H1 (cell line): ENCODE data around the gene FGF2. TPM values are rescaled to one million over a fixed set of nuclear protein-coding genes. Genes with fewer than 3 reads are reported as not detected.

Source experiments
- CTCF ChIA-PET: fragments of 300-600 bp; sonication (Branson Sonifier 250); formaldehyde crosslinking; loops from one replicate; lab custom pipeline; 2021; ENCODE audit not compliant: partially characterized antibody; lab: Charles Lee
- POLR2A ChIA-PET: fragments of 300-600 bp; sonication (Branson Sonifier 250); formaldehyde crosslinking; loops from one replicate; lab custom pipeline; 2021; ENCODE audit warnings: inconsistent platforms; ENCODE audit not compliant: partially characterized antibody; lab: Charles Lee
- DNase-seq, 2 experiments: peaks; one replicate each; pipeline versions ENCODE4 v3.0.0 to v3.0.0-alpha.2; 2010 to 2022; ENCODE audit warnings: low spot score in 2 of 2, low read depth in 1 of 2, mixed read lengths in 1 of 2
- FAIRE-seq: peaks from 2 replicates; lab custom pipeline; 2011; peaks lifted over from hg19 to GRCh38; lab: Jason Lieb, UNC
- H2AFZ ChIP-seq: 2 replicates; pipeline ENCODE4 v1.8.1; 2012; ENCODE audit warnings: low read length, inconsistent platforms
- H2AK5ac ChIP-seq: 2 replicates; pipeline ENCODE4 v1.6.1; 2013; ENCODE audit warnings: low read depth, low read length
- H2BK120ac ChIP-seq: replicated peaks from 2 replicates; pipeline ENCODE3; 2013; ENCODE audit warnings: low read depth, low read length, inconsistent platforms
- H2BK12ac ChIP-seq: 2 replicates; pipeline ENCODE4 v1.6.1; 2013; ENCODE audit warnings: low read depth, low read length
- H2BK15ac ChIP-seq: 2 replicates; pipeline ENCODE4 v1.6.1; 2013; ENCODE audit warnings: low read length
- H2BK20ac ChIP-seq: 2 replicates; pipeline ENCODE4 v1.6.1; 2013; ENCODE audit warnings: low read length
- H2BK5ac ChIP-seq: 2 replicates; pipeline ENCODE4 v1.6.1; 2013; ENCODE audit warnings: low read depth, low read length
- H3K14ac ChIP-seq: 2 replicates; pipeline ENCODE4 v1.6.1; 2013; ENCODE audit warnings: inconsistent platforms; ENCODE audit not compliant: insufficient read length
- H3K18ac ChIP-seq: 2 replicates; pipeline ENCODE4 v1.6.1; 2013; ENCODE audit warnings: low read length; ENCODE audit errors: extremely low read depth
- H3K23ac ChIP-seq: 2 replicates; pipeline ENCODE4 v1.6.1; 2013; ENCODE audit warnings: inconsistent platforms; ENCODE audit not compliant: insufficient read length
- H3K23me2 ChIP-seq: 2 replicates; pipeline ENCODE4 v1.6.1; 2013; ENCODE audit warnings: low read depth, low read length
- H3K27ac ChIP-seq: 2 replicates; pipeline ENCODE4 v1.6.1; 2011; ENCODE audit warnings: low read depth, low read length, inconsistent platforms
- H3K27me3 ChIP-seq, 4 experiments: replicated peaks in 1 of 4; 1 replicate in 1 of 4; 2 replicates in 3 of 4; pipeline versions ENCODE4 v1.6.1 to v1.8.1; 2011 to 2013; ENCODE audit warnings: low read length in 3 of 4, mild to moderate bottlenecking in 3 of 4, inconsistent platforms in 2 of 4, mixed read lengths in 2 of 4, moderate library complexity in 1 of 4; ENCODE audit not compliant: control insufficient read depth in 3 of 4, insufficient read depth in 3 of 4; ENCODE audit errors: extremely low read depth in 1 of 4
- H3K36me3 ChIP-seq, 4 experiments: 2 replicates each; pipeline versions ENCODE4 v1.6.1 to v1.8.1; 2011 to 2013; ENCODE audit warnings: mild to moderate bottlenecking in 4 of 4, low read length in 3 of 4, moderate library complexity in 2 of 4, control low read depth in 1 of 4, inconsistent platforms in 1 of 4; ENCODE audit not compliant: insufficient read depth in 4 of 4, control insufficient read depth in 2 of 4
- H3K4ac ChIP-seq: replicated peaks from 2 replicates; pipeline ENCODE3; 2013; ENCODE audit warnings: low read length, low read depth, mixed read lengths, inconsistent platforms; ENCODE audit not compliant: insufficient read length
- H3K4me1 ChIP-seq, 4 experiments: replicated peaks in 1 of 4; 1 replicate in 1 of 4; 2 replicates in 3 of 4; pipeline versions ENCODE4 v1.6.1 to v1.8.1; 2011 to 2013; ENCODE audit warnings: low read length in 3 of 4, inconsistent platforms in 2 of 4, mixed read lengths in 1 of 4; ENCODE audit not compliant: insufficient read depth in 4 of 4, control insufficient read depth in 3 of 4
- H3K4me2 ChIP-seq, 2 experiments: 2 replicates each; pipeline versions ENCODE4 v1.6.1 to v1.8.1; 2011 to 2013; ENCODE audit warnings: low read depth in 2 of 2, low read length in 2 of 2, control low read depth in 1 of 2, inconsistent platforms in 1 of 2, mild to moderate bottlenecking in 1 of 2; ENCODE audit not compliant: insufficient read depth in 1 of 2
- H3K4me3 ChIP-seq, 4 experiments: fragments of 200-600, 300-600 bp in 1 of 4; sonication (generic), shearing (Covaris generic), sonication (Bioruptor Twin) in 1 of 4; 2 replicates each; pipeline versions ENCODE4 v1.5.1 to v1.8.1; 2011 to 2016; ENCODE audit warnings: low read length in 4 of 4, low read depth in 3 of 4, control low read depth in 2 of 4, inconsistent platforms in 2 of 4, mild to moderate bottlenecking in 2 of 4, mixed read lengths in 1 of 4, moderate library complexity in 1 of 4; ENCODE audit not compliant: insufficient read depth in 2 of 4; ENCODE audit errors: extremely low read depth in 1 of 4
- H3K56ac ChIP-seq: replicated peaks from 2 replicates; pipeline ENCODE3; 2013; ENCODE audit warnings: low read depth, mild to moderate bottlenecking, mixed read lengths, low read length, inconsistent platforms; ENCODE audit not compliant: insufficient read length
- H3K79me1 ChIP-seq: 2 replicates; pipeline ENCODE4 v1.6.1; 2013; ENCODE audit warnings: low read depth, low read length, control low read depth
- H3K79me2 ChIP-seq, 2 experiments: 2 replicates each; pipeline versions ENCODE4 v1.6.1 to v1.8.1; 2012 to 2013; ENCODE audit warnings: low read length in 2 of 2, mild to moderate bottlenecking in 2 of 2, inconsistent platforms in 1 of 2; ENCODE audit not compliant: insufficient read depth in 2 of 2, control insufficient read depth in 1 of 2
- H3K9ac ChIP-seq, 4 experiments: replicated peaks in 1 of 4; 1 replicate in 1 of 4; 2 replicates in 3 of 4; pipeline versions ENCODE4 v1.6.1 to v1.8.1; 2011 to 2013; ENCODE audit warnings: low read depth in 3 of 4, low read length in 3 of 4, control low read depth in 2 of 4, mild to moderate bottlenecking in 2 of 4, moderate library complexity in 2 of 4, inconsistent platforms in 1 of 4; ENCODE audit errors: extremely low read depth in 1 of 4
- H3K9me3 ChIP-seq, 2 experiments: 2 replicates each; pipeline versions ENCODE4 v1.6.1 to v1.8.1; 2012 to 2013; ENCODE audit warnings: mild to moderate bottlenecking in 2 of 2, moderate library complexity in 2 of 2, control low read depth in 1 of 2, inconsistent platforms in 1 of 2, low read depth in 1 of 2, low read length in 1 of 2, mixed read lengths in 1 of 2; ENCODE audit not compliant: insufficient read depth in 2 of 2
- H4K20me1 ChIP-seq, 2 experiments: replicated peaks in 1 of 2; 2 replicates each; pipeline versions ENCODE3 to v1.8.1; 2011 to 2013; ENCODE audit warnings: inconsistent platforms in 2 of 2, low read length in 2 of 2, mild to moderate bottlenecking in 1 of 2; ENCODE audit not compliant: insufficient read depth in 2 of 2, control insufficient read depth in 1 of 2
- H4K5ac ChIP-seq: 2 replicates; pipeline ENCODE4 v1.6.1; 2013; ENCODE audit warnings: low read length, low read depth, mixed read lengths, inconsistent platforms; ENCODE audit not compliant: insufficient read length
- H4K8ac ChIP-seq: 2 replicates; pipeline ENCODE4 v1.8.0; 2013; ENCODE audit warnings: mild to moderate bottlenecking, moderate library complexity, low read length, inconsistent platforms; ENCODE audit not compliant: insufficient read depth; ENCODE audit errors: extremely low read depth
- H4K91ac ChIP-seq: replicated peaks from 2 replicates; pipeline ENCODE3; 2013; ENCODE audit warnings: low read length, mixed read lengths, inconsistent platforms; ENCODE audit not compliant: insufficient read length
- CBX5 ChIP-seq: fragments of 300-800, 300-1000 bp; sonication (generic); IDR thresholded peaks from 2 replicates; pipeline ENCODE4 v1.7.1; 2016; ENCODE audit warnings: antibody characterized with exemption, low read length, low read depth
- CHD2 ChIP-seq: IDR thresholded peaks from 2 replicates; pipeline ENCODE4 v1.6.1; 2012; ENCODE audit warnings: low read length, improper control_type of control experiment
- EP300 ChIP-seq, 2 experiments: IDR thresholded peaks; 1 replicate in 1 of 2; 2 replicates in 1 of 2; pipeline ENCODE4 v1.6.1; 2011 to 2012; ENCODE audit warnings: low read depth in 2 of 2, low read length in 2 of 2, mild to moderate bottlenecking in 2 of 2, borderline replicate concordance in 1 of 2, inconsistent platforms in 1 of 2, moderate library complexity in 1 of 2
- HDAC2 ChIP-seq, 2 experiments: fragments of 300-600 bp in 1 of 2; sonication (generic) in 1 of 2; IDR thresholded peaks; 2 replicates each; pipeline ENCODE4 v1.6.1; 2011 to 2012; ENCODE audit warnings: low read depth in 2 of 2, low read length in 2 of 2, mild to moderate bottlenecking in 2 of 2, moderate library complexity in 2 of 2, borderline replicate concordance in 1 of 2, inconsistent platforms in 1 of 2
- JUN ChIP-seq: IDR thresholded peaks from 2 replicates; pipeline ENCODE4 v1.6.1; 2011; ENCODE audit warnings: low read depth, mild to moderate bottlenecking, improper control_type of control experiment, low read length
- PHF8 ChIP-seq: fragments of 200-600 bp; sonication (generic); conservative IDR thresholded peaks from 2 replicates; pipeline ENCODE4 v1.7.1; 2012; ENCODE audit warnings: low read depth, mild to moderate bottlenecking, inconsistent platforms, low read length, moderate library complexity
- POLR2A ChIP-seq, 2 experiments: IDR thresholded peaks; 1 replicate in 1 of 2; 2 replicates in 1 of 2; pipeline ENCODE4 v1.6.1; 2011; ENCODE audit warnings: low read depth in 2 of 2, low read length in 2 of 2, mild to moderate bottlenecking in 2 of 2; ENCODE audit errors: control extremely low read depth in 1 of 2
- SP4 ChIP-seq: IDR thresholded peaks from 2 replicates; pipeline ENCODE4 v1.6.1; 2012; ENCODE audit warnings: low read length, inconsistent platforms
- TAF1 ChIP-seq: IDR thresholded peaks from 2 replicates; pipeline ENCODE4 v1.6.1; 2011; ENCODE audit warnings: mild to moderate bottlenecking, low read depth, low read length
- WGBS, 2 experiments: shearing (Covaris generic) in 1 of 2; methylation state at CpG; one replicate each; pipeline versions ENCODE4 v1.1.6 to v1.1.7; 2013 to 2015; ENCODE audit warnings: low lambda C conversion rate in 2 of 2, mixed read lengths in 2 of 2, inconsistent platforms in 1 of 2, low coverage in 1 of 2, missing lambda C conversion rate in 1 of 2; ENCODE audit not compliant: insufficient replicate concordance in 2 of 2, insufficient coverage in 1 of 2, insufficient read length in 1 of 2; ENCODE audit errors: extremely low coverage in 1 of 2, missing lambda C conversion rate in 1 of 2; 5-methylcytosine and 5-hydroxymethylcytosine counted together
- polyA plus RNA-seq, 7 experiments: library from polyadenylated mRNA; depleted of rRNA in 3 of 7; stranded (reverse) in 5 of 7; unstranded in 2 of 7; fragments of >200 nt in 5 of 7; fragments of 200-250 nt in 2 of 7; gene quantifications; 1 replicate in 5 of 7; 2 replicates in 1 of 7; 4 replicates in 1 of 7; pipeline versions ENCODE4 v1.2.1 to v1.2.3, GENCODE V29; 2011 to 2013; ENCODE audit warnings: missing spikeins in 2 of 7, mixed read lengths in 2 of 7
- total RNA-seq: library from RNA; stranded (reverse); fragmentation: NEBNext Ultra II Directional; extraction: Animal tissue kit (Norgen Biotek cat#: 25700); gene quantifications from 2 replicates; pipeline ENCODE4 v1.2.1, GENCODE V29; 2021
- TF ChIP-seq, protein P1 (sequence below): IDR thresholded peaks from 2 replicates; pipeline ENCODE4 v1.6.1; 2012; ENCODE audit warnings: inconsistent platforms
- TF ChIP-seq, protein P2 (sequence below): IDR thresholded peaks from 2 replicates; pipeline ENCODE4 v1.6.1; 2011; ENCODE audit warnings: low read length, improper control_type of control experiment

Gene FGF2
- total and polyA plus RNA-seq, 2 of the 8 experiments (the other 6 are each of a cell fraction or from before 2014, with no cell fraction given) = 23.4 to 145 TPM

DNA sequence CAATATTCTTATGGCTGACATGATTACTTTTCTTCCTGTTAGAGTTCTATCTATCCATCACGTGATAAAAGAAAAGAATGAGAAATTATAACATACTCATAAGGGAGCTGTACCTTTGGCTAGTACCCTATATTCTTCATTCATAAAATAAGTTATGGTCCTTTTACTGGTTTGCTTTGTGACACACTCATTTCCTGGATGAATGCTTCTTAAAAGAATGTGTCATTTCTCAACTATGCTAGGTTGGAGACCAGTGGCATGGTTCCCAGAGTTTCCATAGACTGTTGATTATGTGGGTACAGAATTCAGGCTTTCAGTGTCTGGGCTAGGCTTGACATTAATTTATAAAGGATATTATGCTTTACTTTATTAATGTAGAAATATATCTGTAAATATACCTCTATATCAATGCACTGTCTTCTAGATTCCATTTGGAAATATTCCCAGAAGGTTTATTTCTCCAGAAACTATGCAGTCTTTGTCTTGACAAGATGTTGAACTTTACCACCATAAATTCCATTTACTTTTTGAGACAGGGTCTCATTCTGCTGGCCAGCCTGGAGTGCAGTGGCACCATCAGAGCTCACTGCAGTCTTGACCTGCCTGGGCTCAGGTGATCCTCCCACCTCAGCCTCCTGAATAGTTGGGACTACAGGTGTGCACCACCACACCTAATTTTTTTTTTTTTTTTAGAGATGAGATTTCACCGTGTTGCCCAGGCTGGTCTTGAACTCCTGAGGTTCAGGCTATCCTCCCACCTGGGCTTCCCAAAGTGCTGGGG is 71.9 kb downstream of the FGF2 start:
- Histone ChIP-seq H3K79me2 (0 out of 4 replicates have a peak, but pooled peaks cover 0 to 8% of the 10 kb centered on the region in 2 experiments), H2BK5ac (no peak overlapping the region), H4K91ac (no peak overlapping the region), H3K36me3 (peaks cover 0 to 44% (median 10%) of the 10 kb centered on the region in 4 experiments; a peak in 4 of 8 replicates), H2BK120ac (no peak overlapping the region), H3K9ac (no peak overlapping the region), H2AK5ac (no peak overlapping the region), H3K4me2 (no peak overlapping the region), H3K4ac (no peak overlapping the region), H2BK15ac (no peak overlapping the region), H3K9me3 (no peaks in the 10 kb centered on the region), H2BK12ac (no peak overlapping the region), H3K56ac (no peak overlapping the region), H3K18ac (no peak overlapping the region), H3K27ac (no peak overlapping the region), H2BK20ac (no peak overlapping the region), H3K23ac (no peak overlapping the region), H3K14ac (no peak overlapping the region), H3K27me3 (no peaks in the 10 kb centered on the region), H4K5ac (no peak overlapping the region), H2AFZ (no peak overlapping the region), H3K23me2 (no peaks in the 10 kb centered on the region), H3K4me1 (peaks cover 0 to 4% (median 3%) of the 10 kb centered on the region in 4 experiments; a peak in 3 of 7 replicates), H3K4me3 (no peak overlapping the region), H4K8ac (no peak overlapping the region), H3K79me1 (no peaks in the 10 kb centered on the region; the same call in 1 of the 2 replicates), H4K20me1 (peaks cover 2 to 3% of the 10 kb centered on the region in 2 experiments)
- WGBS, 2 experiments = 84% methylated on average over 2 of the region's 2 CpGs; no CpG with 5 or more reads in 1 of the 2 experiments
- DNase-seq = no peak
- ChIA-PET POLR2A (interaction anchor here (1.2 to 1.6 kb wide), 4 partner anchors 8 to 71 kb away, joined by 3 to 7 read pairs (median 4); partner anchors contain the start of gene NUDT6), CTCF (no interaction called here)
- FAIRE-seq = peak; percentile 7
- TF ChIP-seq SP4 (no peak), CBX5 (no peak), JUN (no peak), TAF1 (no peak), EP300 (IDR thresholded peaks at IDR 0.05; ENCODE audit: borderline replicate concordance in 1 of 2, low read depth in 2 of 2, low read length in 2 of 2) (no peak), POLR2A (IDR thresholded peaks at IDR 0.05; ENCODE audit: control extremely low read depth in 1 of 2, low read depth in 2 of 2, low read length in 2 of 2) (peak in 1 of 2 experiments; percentile 46; a peak in 1 of 3 replicates), PHF8 (no peak), CHD2 (no peak), HDAC2 (IDR thresholded peaks at IDR 0.05; ENCODE audit: borderline replicate concordance in 1 of 2, low read depth in 2 of 2, low read length in 2 of 2) (no peak)
- TF ChIP-seq, protein P1, sequence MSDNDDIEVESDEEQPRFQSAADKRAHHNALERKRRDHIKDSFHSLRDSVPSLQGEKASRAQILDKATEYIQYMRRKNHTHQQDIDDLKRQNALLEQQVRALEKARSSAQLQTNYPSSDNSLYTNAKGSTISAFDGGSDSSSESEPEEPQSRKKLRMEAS = no peak
- TF ChIP-seq, protein P2, sequence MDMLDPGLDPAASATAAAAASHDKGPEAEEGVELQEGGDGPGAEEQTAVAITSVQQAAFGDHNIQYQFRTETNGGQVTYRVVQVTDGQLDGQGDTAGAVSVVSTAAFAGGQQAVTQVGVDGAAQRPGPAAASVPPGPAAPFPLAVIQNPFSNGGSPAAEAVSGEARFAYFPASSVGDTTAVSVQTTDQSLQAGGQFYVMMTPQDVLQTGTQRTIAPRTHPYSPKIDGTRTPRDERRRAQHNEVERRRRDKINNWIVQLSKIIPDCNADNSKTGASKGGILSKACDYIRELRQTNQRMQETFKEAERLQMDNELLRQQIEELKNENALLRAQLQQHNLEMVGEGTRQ = no peak
